ENCODE measurements around the gene PDZRN3.

The PDZRN3 gene

DNA sequence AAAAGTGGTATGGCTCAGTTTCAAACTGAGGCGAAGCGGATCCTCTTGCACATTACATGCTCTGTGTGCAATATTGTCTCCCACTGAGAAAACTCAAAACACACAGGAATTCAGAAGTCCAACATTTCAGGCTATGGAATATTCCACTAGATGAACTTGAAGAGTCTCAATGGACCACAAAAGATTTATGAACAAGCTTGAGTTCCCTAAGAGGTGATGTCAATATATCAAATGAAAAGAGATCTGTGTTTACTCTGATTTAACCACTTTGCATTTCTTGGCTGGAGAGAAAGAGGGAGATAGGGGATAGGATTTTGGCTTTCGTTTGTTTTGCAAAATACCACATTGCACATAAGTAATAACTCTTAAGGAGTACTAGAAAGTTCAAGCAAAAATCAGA, 20.3 kb downstream of the PDZRN3 start:
- peak overlapping the region; percentile 46 for H3K27ac ChIP-seq
- TF ChIP-seq, protein P1, sequence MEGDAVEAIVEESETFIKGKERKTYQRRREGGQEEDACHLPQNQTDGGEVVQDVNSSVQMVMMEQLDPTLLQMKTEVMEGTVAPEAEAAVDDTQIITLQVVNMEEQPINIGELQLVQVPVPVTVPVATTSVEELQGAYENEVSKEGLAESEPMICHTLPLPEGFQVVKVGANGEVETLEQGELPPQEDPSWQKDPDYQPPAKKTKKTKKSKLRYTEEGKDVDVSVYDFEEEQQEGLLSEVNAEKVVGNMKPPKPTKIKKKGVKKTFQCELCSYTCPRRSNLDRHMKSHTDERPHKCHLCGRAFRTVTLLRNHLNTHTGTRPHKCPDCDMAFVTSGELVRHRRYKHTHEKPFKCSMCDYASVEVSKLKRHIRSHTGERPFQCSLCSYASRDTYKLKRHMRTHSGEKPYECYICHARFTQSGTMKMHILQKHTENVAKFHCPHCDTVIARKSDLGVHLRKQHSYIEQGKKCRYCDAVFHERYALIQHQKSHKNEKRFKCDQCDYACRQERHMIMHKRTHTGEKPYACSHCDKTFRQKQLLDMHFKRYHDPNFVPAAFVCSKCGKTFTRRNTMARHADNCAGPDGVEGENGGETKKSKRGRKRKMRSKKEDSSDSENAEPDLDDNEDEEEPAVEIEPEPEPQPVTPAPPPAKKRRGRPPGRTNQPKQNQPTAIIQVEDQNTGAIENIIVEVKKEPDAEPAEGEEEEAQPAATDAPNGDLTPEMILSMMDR (conservative IDR thresholded peaks at IDR 0.05) = no peak

DNA sequence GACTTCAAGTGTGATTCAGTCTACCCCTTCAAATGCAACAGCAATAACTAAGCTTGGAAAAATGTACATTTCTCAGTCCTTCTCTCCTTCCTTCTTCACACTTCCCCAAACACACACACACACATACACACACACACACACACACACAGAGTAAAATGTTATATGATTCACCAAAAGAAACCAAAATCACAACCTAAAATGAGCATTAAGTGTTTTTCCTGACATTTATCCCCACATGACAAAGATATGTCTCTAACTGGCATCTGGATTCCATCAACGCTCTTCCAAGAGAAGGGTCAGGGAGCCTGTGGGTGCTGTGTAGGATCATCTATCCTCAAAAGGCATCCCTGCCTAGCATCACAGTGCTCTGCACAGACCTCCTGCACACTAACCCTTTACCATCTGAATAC, 21.0 kb downstream of the PDZRN3 start:
- TF ChIP-seq, protein P1 (conservative IDR thresholded peaks at IDR 0.05) = no peak
- H3K27ac ChIP-seq = peak overlapping the region; percentile 46

DNA sequence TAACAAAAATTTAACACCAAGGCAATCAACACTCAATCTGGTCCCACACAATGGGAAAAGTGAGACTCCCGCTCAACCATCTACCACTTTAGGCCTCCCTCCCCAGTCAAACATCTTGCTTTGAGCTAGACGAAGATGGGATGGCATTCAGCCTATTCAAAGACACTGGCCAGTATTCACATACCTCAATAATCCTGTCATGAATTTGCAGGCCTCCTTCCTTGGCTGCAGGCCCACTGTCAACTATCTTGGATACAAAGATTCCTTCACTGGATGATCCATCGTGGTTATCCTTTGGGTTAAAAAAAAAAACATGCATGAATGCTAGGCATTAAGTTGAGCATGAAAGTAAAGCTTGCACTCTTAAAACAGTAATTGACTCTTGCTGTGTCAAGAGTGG, 22.6 kb downstream of the PDZRN3 start:
- H3K27ac ChIP-seq = peak overlapping the region; percentile 46; the same call in 1 of the 2 replicates
- TF ChIP-seq, protein P1 (conservative IDR thresholded peaks at IDR 0.05) = no peak

DNA sequence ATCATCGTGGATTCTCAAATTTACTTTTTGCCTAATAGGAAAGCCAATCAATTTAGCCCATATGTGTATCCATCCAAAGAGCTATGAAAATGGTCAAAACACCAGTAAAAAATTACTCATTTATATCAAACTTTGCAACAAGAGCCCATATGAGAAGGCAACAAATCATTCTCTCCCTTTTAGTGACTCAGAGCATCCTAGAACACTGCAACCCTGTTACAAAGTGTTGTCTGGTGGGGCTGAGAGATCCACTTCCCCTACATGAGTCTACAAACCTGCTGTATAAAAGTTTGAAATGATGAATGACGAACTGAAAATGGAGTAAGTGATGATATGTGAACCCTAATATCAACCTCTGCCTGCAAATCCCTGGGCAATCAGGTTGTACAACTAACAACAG, 23.3 kb downstream of the PDZRN3 start:
- TF ChIP-seq, protein P1 (conservative IDR thresholded peaks at IDR 0.05) = no peak
- H3K27ac ChIP-seq = no peak overlapping the region

DNA sequence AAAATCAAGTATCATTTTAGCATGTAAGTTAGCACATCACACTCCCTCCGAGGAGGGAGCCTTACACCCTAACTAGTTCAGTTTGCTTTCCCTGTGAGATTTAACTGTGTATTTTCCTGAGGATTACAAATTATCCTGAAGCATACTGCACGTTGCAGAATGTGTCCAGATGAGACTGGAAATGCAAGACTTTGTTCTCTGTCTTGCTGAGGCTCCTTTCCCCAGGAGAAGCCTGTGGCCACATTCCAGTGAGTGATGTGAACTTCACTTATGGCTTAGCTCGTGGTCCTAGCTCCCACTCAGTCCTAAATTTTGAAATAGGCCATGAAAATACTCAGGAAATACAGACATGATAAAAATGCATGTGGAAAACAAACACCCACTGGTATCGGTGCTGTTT, 23.7 kb downstream of the PDZRN3 start:
- TF ChIP-seq, protein P1 (conservative IDR thresholded peaks at IDR 0.05) = no peak
- no peak overlapping the region for H3K27ac ChIP-seq

DNA sequence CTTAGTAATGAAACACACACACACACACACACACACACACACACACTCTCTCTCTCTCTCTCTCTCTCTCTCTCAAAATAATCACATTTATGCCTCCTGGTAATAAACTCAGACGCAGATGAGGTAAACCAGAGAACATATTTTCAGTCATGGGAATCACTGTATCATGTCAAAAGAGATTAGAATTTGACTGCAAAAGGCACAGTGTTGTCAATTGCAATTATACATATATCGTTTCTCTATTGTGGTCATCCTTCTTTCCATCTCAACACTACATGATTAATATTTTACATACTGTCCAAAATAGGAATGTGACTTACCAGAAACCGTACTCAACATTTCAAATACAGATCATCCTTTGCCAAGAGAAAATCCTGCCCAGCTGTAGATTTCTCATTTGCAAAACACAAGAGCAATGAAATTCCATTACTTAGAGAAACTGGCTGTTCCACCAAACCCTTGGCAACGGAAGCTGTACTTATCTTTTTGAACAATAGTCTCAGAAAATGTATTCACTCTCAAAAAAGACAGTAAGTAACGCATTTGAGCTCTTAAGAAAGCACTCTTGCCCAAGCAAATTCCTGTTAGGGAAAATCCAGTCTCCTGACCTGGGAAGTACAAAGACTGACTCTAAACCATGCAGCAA, 24.3 kb downstream of the PDZRN3 start:
- H3K27ac ChIP-seq = no peak overlapping the region
- TF ChIP-seq, protein P1 (conservative IDR thresholded peaks at IDR 0.05) = no peak

DNA sequence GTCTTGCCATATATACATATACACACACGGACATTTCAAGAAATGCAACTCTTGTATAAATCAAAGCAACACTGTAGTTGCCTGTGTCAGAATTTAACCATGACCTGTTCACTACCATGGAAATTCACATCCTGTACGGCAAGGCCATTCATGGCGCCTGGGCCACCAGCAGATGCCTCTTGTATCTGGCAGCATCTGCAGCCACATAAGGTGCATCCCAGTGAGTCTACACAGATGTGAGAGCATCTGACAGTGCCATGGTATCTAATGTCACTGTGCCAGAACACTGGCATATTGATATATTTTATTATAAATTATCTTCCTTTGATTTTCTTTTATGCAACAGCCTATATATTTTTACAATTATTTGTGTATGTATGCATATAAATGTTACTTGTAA, 25.1 kb downstream of the PDZRN3 start:
- H3K27ac ChIP-seq = no peak overlapping the region
- TF ChIP-seq, protein P1 (conservative IDR thresholded peaks at IDR 0.05) = no peak

Data from VCaP (cell line).